Fibroblast of skin of scalp (primary cell): ENCODE measurements around the gene EEF1E1.
A peak's percentile ranks its signal among the peaks of the same experiment; 100 is the strongest.

Experiments
- DNase-seq: peaks from one replicate; pipeline ENCODE4 v3.0.0-alpha.2; 2013

Gene EEF1E1

GRCh38 chr6:8087870-8088754, 14.2 kb downstream of the EEF1E1 start:
- no peak for DNase-seq

- DNase-seq = no peak
Measured at GRCh38 chr6:8086755-8087306, 15.5 kb downstream of the EEF1E1 start.

GRCh38 chr6:8085053-8085511, 17.3 kb downstream of the EEF1E1 start:
- DNase-seq = peak; percentile 93

GRCh38 chr6:8084586-8084985, 17.8 kb downstream of the EEF1E1 start:
- DNase-seq = peak; percentile 66

- DNase-seq = peak; percentile 76
Measured at GRCh38 chr6:8082954-8083858, 19.1 kb downstream of the EEF1E1 start.

- no peak for DNase-seq
Measured at GRCh38 chr6:8082572-8082953, 19.8 kb downstream of the EEF1E1 start.

GRCh38 chr6:8080362-8081151, 21.8 kb downstream of the EEF1E1 start:
- DNase-seq = peak; percentile 66

GRCh38 chr6:8079126-8079525, 23.2 kb downstream of the EEF1E1 start:
- DNase-seq = no peak

- no peak for DNase-seq
Measured at GRCh38 chr6:8077991-8078390, 24.4 kb downstream of the EEF1E1 start.

- no peak for DNase-seq
Measured at GRCh38 chr6:8075704-8076103, 26.6 kb downstream of the EEF1E1 start.

- DNase-seq = no peak
Measured at GRCh38 chr6:8075185-8075584, 27.2 kb downstream of the EEF1E1 start.

- peak; percentile 31 for DNase-seq
Measured at GRCh38 chr6:8074213-8074612, 28.1 kb downstream of the EEF1E1 start.

GRCh38 chr6:8073758-8074157, 28.6 kb downstream of the EEF1E1 start:
- DNase-seq = no peak

GRCh38 chr6:8070718-8071117, 31.6 kb downstream of the EEF1E1 start:
- DNase-seq = no peak

- no peak for DNase-seq
Measured at GRCh38 chr6:8069631-8070284, 32.6 kb downstream of the EEF1E1 start.

GRCh38 chr6:8069151-8069550, 33.2 kb downstream of the EEF1E1 start:
- no peak for DNase-seq

GRCh38 chr6:8066108-8066507, 36.2 kb downstream of the EEF1E1 start:
- no peak for DNase-seq

- no peak for DNase-seq
Measured at GRCh38 chr6:8065519-8065911, 36.8 kb downstream of the EEF1E1 start.

GRCh38 chr6:8064638-8065518, 37.5 kb downstream of the EEF1E1 start:
- DNase-seq = no peak

- DNase-seq = peak; percentile 98
Measured at GRCh38 chr6:8063761-8064637, 38.3 kb downstream of the EEF1E1 start, which contains the start of gene BLOC1S5. Gene BLOC1S5 (minus strand): TSS chr6:8064389. CDS start chr6:8064376, 13 bp downstream.
